Tibial nerve (tissue), 4 donors: ENCODE data around the gene AEBP2. TPM values are rescaled to one million over a fixed set of nuclear protein-coding genes. Genes with fewer than 3 reads are reported as not detected.

ENCODE experiments used
- DNase-seq, 2 donors: peaks; one replicate each; pipeline ENCODE4 v3.0.0-alpha.2; 2019; ENCODE audit warnings: low spot score in 2 of 2
- H3K27ac ChIP-seq, 4 donors: fragments of 200-600 bp; sonication (generic) in 3 of 4; one replicate each; pipeline ENCODE4 v1.5.1; 2017 to 2019; ENCODE audit warnings: mild to moderate bottlenecking in 1 of 4
- H3K27me3 ChIP-seq, 2 donors: fragments of 200-600 bp; sonication (generic) in 1 of 2; one replicate each; pipeline versions ENCODE4 v1.5.1 to v1.6.0; 2017 to 2019
- H3K36me3 ChIP-seq, 3 donors: fragments of 200-600 bp; sonication (generic); one replicate each; pipeline ENCODE4 v1.5.1; 2018 to 2019
- H3K4me1 ChIP-seq, 4 donors: fragments of 200-600 bp; sonication (generic) in 3 of 4; one replicate each; pipeline ENCODE4 v1.5.1; 2017 to 2019
- H3K4me3 ChIP-seq, 4 donors: fragments of 200-600 bp; sonication (generic) in 3 of 4; one replicate each; pipeline ENCODE4 v1.5.1; 2017 to 2019; ENCODE audit warnings: mild to moderate bottlenecking in 1 of 4, moderate library complexity in 1 of 4
- H3K9me3 ChIP-seq, 4 donors: fragments of 200-600 bp; sonication (generic) in 3 of 4; one replicate each; pipeline ENCODE4 v1.5.1; 2017 to 2019
- EP300 ChIP-seq, 2 donors: sonication (generic); formaldehyde crosslinking; IDR thresholded peaks; one replicate each; pipeline ENCODE4 v1.6.1; 2017; ENCODE audit warnings: antibody characterized with exemption in 2 of 2, mild to moderate bottlenecking in 1 of 2
- POLR2A ChIP-seq, 2 donors: fragments of 450-650 bp; IDR thresholded peaks; one replicate each; pipeline ENCODE4 v1.6.1; 2017; ENCODE audit warnings: antibody characterized with exemption in 2 of 2, mild to moderate bottlenecking in 2 of 2, moderate library complexity in 2 of 2
- WGBS, 2 donors: methylation state at CpG; one replicate each; pipeline ENCODE4 v1.1.5; 2018; 5-methylcytosine and 5-hydroxymethylcytosine counted together
- total RNA-seq, 4 donors: library from RNA; depleted of rRNA; stranded (reverse); fragments of >200 nt; gene quantifications; one replicate each; pipeline ENCODE4 v1.1.0, GENCODE V29; 2016
- TF ChIP-seq, protein P1 (sequence below), 5 experiments: fragments of 200-600 bp in 3 of 5; fragments of 450-650 bp in 2 of 5; sonication (generic) in 3 of 5; IDR thresholded peaks; one replicate each; pipeline ENCODE4 v1.5.1; 2016 to 2019; ENCODE audit warnings: antibody characterized with exemption in 5 of 5, mild to moderate bottlenecking in 3 of 5, moderate library complexity in 2 of 5

Gene AEBP2
- total RNA-seq, 4 donors from 2014 or later, result 35.7 to 55.9 (median 45.7) TPM

DNA sequence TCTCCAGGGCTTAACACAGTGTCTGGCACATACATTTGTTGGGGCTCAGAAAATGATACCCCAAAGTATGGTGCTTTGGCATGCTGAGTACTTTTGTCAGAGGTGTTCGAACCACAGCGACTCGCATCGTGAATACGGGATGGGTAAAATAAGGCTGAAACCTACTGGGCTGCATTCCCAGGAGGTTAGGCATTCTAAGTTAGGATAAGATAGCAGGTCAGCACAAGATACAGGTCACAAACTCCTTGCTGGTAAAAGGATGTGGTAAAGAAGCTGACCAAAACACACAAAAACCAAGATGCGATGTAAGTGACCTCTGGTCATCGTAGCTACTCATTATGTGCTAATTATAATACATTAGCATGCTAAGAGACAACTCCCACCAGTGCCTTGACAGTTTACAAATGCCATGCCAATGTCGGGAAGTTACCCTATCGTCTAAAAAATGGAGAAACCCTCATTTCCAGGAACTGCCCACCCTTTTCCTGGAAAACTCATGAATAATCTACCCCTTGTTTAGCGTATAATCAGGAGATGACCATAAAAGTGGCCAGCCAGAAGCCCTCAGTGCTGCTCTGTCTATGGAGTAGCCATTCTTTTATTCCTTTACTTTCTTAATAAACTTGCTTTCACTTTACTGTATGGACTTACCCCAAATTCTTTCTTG, 3.3 kb upstream of the AEBP2 start:
- Histone ChIP-seq H3K27me3 (no peaks in the 10 kb centered on the region), H3K36me3 (no peaks in the 10 kb centered on the region), H3K27ac (no peak overlapping the region), H3K4me3 (no peak overlapping the region), H3K9me3 (no peaks in the 10 kb centered on the region), H3K4me1 (no peaks in the 10 kb centered on the region)
- DNase-seq, result no peak
- 89 to 90% methylated on average over 10 of the region's 10 CpGs for WGBS, 2 donors
- TF ChIP-seq POLR2A (IDR thresholded peaks at IDR 0.05) (no peak), EP300 (IDR thresholded peaks at IDR 0.05) (no peak)
- TF ChIP-seq, protein P1, sequence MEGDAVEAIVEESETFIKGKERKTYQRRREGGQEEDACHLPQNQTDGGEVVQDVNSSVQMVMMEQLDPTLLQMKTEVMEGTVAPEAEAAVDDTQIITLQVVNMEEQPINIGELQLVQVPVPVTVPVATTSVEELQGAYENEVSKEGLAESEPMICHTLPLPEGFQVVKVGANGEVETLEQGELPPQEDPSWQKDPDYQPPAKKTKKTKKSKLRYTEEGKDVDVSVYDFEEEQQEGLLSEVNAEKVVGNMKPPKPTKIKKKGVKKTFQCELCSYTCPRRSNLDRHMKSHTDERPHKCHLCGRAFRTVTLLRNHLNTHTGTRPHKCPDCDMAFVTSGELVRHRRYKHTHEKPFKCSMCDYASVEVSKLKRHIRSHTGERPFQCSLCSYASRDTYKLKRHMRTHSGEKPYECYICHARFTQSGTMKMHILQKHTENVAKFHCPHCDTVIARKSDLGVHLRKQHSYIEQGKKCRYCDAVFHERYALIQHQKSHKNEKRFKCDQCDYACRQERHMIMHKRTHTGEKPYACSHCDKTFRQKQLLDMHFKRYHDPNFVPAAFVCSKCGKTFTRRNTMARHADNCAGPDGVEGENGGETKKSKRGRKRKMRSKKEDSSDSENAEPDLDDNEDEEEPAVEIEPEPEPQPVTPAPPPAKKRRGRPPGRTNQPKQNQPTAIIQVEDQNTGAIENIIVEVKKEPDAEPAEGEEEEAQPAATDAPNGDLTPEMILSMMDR (IDR thresholded peaks at IDR 0.05), result no peak

DNA sequence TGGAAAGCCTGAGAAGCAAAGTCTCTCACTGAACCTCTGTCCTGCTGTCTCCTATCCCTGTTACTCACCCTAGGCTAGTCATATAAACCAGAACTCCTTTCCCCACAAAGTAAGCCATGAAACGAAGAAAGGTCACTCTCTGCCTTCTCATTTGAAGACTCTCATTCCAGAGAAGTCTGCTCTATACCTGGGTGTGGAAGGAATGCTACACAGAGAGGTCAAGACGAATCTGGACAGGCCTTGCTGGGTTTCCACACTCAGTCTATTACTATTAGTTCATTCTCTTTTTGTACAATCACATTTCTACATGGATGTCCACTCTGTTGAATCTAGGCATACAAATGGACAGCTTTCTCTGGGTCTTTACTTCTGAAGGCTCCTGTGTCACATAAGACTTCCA, 2.4 kb upstream of the AEBP2 start:
- Histone ChIP-seq H3K9me3 (no peaks in the 10 kb centered on the region), H3K4me1 (peaks cover 0 to 9% (median 0%) of the 10 kb centered on the region in 4 donors), H3K27me3 (no peaks in the 10 kb centered on the region), H3K4me3 (no peak overlapping the region), H3K36me3 (no peaks in the 10 kb centered on the region), H3K27ac (no peak overlapping the region)
- DNase-seq, result no peak
- TF ChIP-seq EP300 (IDR thresholded peaks at IDR 0.05), result no peak
- TF ChIP-seq, protein P1 (IDR thresholded peaks at IDR 0.05), result no peak
- no peak for TF ChIP-seq POLR2A (IDR thresholded peaks at IDR 0.05)
- 39 to 43% methylated on average over 2 of the region's 2 CpGs for WGBS, 2 donors

DNA sequence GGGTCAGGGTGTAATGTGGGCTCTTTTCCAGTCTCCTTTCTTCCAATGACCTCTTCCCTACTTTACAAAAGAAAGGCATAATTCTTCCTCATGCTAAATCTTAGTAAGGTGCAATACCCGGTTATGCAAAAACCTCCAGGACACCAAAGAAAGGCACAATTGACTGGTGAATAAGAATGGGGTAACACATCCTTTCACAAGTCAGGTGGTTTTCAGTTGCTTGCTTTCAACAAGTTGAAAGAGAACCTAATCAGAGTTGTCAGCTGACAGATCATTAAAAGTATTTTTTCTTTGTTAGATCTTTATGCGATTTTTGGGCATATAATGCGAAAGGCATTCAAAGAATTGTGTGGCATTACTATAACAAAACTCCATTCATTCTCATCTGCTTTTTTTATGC, 1.3 kb upstream of the AEBP2 start:
- H3K4me3 ChIP-seq, result no peak overlapping the region
- DNase-seq, result no peak
- TF ChIP-seq, protein P1 (IDR thresholded peaks at IDR 0.05), result no peak
- no peak for TF ChIP-seq EP300 (IDR thresholded peaks at IDR 0.05)
- TF ChIP-seq POLR2A (IDR thresholded peaks at IDR 0.05), result no peak
- no peaks in the 10 kb centered on the region for H3K27me3 ChIP-seq
- H3K4me1 ChIP-seq, result peaks cover 0 to 16% (median 0%) of the 10 kb centered on the region in 4 donors
- no peaks in the 10 kb centered on the region for H3K9me3 ChIP-seq
- 51 to 54% methylated on average over 3 of the region's 3 CpGs for WGBS, 2 donors
- no peak overlapping the region for H3K27ac ChIP-seq
- peaks cover 0 to under 1% (median 0%) of the 10 kb centered on the region in 3 donors for H3K36me3 ChIP-seq

DNA sequence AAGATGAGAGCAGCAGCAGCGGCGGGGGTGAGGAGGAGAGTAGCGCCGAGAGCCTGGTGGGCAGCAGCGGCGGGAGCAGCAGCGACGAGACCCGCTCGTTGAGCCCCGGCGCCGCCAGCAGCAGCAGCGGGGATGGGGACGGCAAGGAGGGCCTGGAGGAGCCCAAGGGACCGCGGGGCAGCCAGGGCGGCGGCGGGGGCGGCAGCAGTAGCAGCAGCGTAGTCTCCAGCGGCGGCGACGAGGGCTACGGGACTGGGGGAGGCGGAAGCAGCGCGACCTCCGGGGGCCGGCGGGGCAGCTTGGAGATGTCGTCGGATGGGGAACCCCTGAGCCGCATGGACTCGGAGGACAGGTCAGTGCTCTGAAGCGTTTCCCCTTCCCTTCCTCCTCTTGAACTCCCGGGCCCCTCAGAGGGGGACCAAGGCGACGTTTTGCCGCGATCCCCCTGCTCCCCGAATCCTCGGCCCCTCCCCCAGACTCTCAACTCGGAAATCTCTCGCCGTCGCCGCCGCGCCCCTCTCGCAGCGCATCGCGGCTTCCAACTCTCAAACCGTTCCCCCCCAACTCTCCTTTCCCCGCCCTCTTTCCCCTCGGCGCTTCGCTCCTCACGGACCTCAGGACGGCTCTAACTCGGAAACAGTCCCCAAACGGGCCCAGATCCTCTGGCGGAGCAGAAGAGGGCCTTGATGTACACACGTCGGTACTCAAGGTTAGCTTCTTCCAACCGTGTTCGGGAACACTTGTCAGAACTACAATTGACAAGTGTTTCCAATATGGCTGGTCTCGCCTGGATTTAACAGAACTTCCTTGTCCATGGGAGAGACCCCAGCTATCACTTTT, 947 bp downstream of the AEBP2 start:
- TF ChIP-seq POLR2A (IDR thresholded peaks at IDR 0.05) (no peak), EP300 (IDR thresholded peaks at IDR 0.05) (peak in 1 of 2 donors; percentile 14)
- H3K4me1 ChIP-seq, result peaks cover 0 to 32% (median 2%) of the 10 kb centered on the region in 4 donors
- DNase-seq, result peak; percentile 15 to 35
- no peaks in the 10 kb centered on the region for H3K27me3 ChIP-seq
- H3K4me3 ChIP-seq, result peak overlapping the region; percentile 86 to 98 (median 92)
- H3K36me3 ChIP-seq, result peaks cover 0 to 8% (median 0%) of the 10 kb centered on the region in 3 donors
- 0% methylated on average over 42 to 64 of the region's 71 CpGs for WGBS, 2 donors
- no peaks in the 10 kb centered on the region for H3K9me3 ChIP-seq
- H3K27ac ChIP-seq, result peak overlapping the region; percentile 94 to 97 (median 96)

DNA sequence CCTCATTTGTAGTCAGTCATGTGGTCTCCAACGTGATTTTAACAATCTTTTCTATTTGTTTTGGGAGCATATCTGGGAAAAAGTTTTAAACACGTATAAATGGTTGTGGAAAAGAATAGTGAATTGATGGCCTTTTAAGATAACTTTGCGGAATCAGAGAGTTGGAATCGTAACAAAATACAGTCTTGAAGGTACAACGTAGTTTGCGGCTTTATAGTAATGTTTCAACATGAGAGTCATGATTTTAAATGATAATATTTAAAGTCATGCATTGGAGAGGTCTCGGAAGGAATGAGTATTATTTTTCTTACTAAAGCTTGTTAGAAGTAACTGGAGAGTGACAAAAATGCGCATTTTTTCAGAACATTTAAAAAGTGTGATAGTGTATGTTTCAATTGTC, 1.6 kb downstream of the AEBP2 start:
- peak overlapping the region; percentile 86 to 98 (median 92) for H3K4me3 ChIP-seq
- TF ChIP-seq EP300 (IDR thresholded peaks at IDR 0.05), result no peak
- TF ChIP-seq, protein P1 (IDR thresholded peaks at IDR 0.05), result no peak
- no peak for TF ChIP-seq POLR2A (IDR thresholded peaks at IDR 0.05)
- no peak for DNase-seq
- H3K27me3 ChIP-seq, result no peaks in the 10 kb centered on the region
- no peaks in the 10 kb centered on the region for H3K9me3 ChIP-seq
- H3K36me3 ChIP-seq, result peaks cover 0 to 8% (median 0%) of the 10 kb centered on the region in 3 donors
- WGBS, 2 donors, result 4 to 9% methylated on average over 8 of the region's 8 CpGs
- H3K27ac ChIP-seq, result peak overlapping the region; percentile 94 to 97 (median 96)
- H3K4me1 ChIP-seq, result peaks cover 0 to 37% (median 2%) of the 10 kb centered on the region in 4 donors
